Kasumi-1 (cell line): ENCODE results near the gene FBXL5.

Source experiments
- DNase-seq, 2 experiments: peaks; one replicate each; lab custom pipeline; 2025; lab: John Stamatoyannopoulos, UW

FBXL5 gene

GRCh38 chr4:15677507-15677988, 22.4 kb upstream of the FBXL5 start:
- DNase-seq, result no peak

- DNase-seq, result no peak
Measured at GRCh38 chr4:15676899-15677298, 21.7 kb upstream of the FBXL5 start.

GRCh38 chr4:15676039-15676438, 20.9 kb upstream of the FBXL5 start:
- DNase-seq, result no peak

- DNase-seq, result no peak
Measured at GRCh38 chr4:15675356-15675755, 20.2 kb upstream of the FBXL5 start.

- no peak for DNase-seq
Measured at GRCh38 chr4:15674926-15675325, 19.8 kb upstream of the FBXL5 start.

GRCh38 chr4:15674046-15674445, 18.9 kb upstream of the FBXL5 start:
- DNase-seq, result no peak

- DNase-seq, result no peak
Measured at GRCh38 chr4:15673337-15673736, 18.2 kb upstream of the FBXL5 start.

GRCh38 chr4:15672101-15672500, 16.9 kb upstream of the FBXL5 start:
- no peak for DNase-seq

- no peak for DNase-seq
Measured at GRCh38 chr4:15670576-15670975, 15.4 kb upstream of the FBXL5 start.

- no peak for DNase-seq
Measured at GRCh38 chr4:15668566-15669435, 13.6 kb upstream of the FBXL5 start.

GRCh38 chr4:15667006-15667405, 11.8 kb upstream of the FBXL5 start:
- DNase-seq, result no peak

- DNase-seq, result peak in 1 of 2 experiments; percentile 35
Measured at GRCh38 chr4:15665753-15666365, 10.7 kb upstream of the FBXL5 start.

GRCh38 chr4:15659768-15660570, 4.8 kb upstream of the FBXL5 start:
- DNase-seq, result peak; percentile 81

- no peak for DNase-seq
Measured at GRCh38 chr4:15658781-15659180, 3.6 kb upstream of the FBXL5 start.

GRCh38 chr4:15658136-15658770, 3.1 kb upstream of the FBXL5 start:
- no peak for DNase-seq

GRCh38 chr4:15657366-15657765, 2.2 kb upstream of the FBXL5 start:
- no peak for DNase-seq

GRCh38 chr4:15656038-15656470, 897 bp upstream of the FBXL5 start:
- no peak for DNase-seq

- peak; percentile 46 to 52 for DNase-seq
Measured at GRCh38 chr4:15654593-15655222, 449 bp downstream of the FBXL5 start.

- DNase-seq, result peak; percentile 54 to 61
Measured at GRCh38 chr4:15653864-15654592, 1.1 kb downstream of the FBXL5 start.

GRCh38 chr4:15653420-15653819, 1.7 kb downstream of the FBXL5 start:
- no peak for DNase-seq

- no peak for DNase-seq
Measured at GRCh38 chr4:15652841-15653240, 2.3 kb downstream of the FBXL5 start.
